NCI-H1694 (cell line): ENCODE data around the gene RXRB.

Experiments used
- DNase-seq: peaks from one replicate; lab custom pipeline; 2025; lab: John Stamatoyannopoulos, UW

The RXRB gene

GRCh38 chr6:33211666-33212422 is 11.4 kb upstream of the RXRB start:
- no peak for DNase-seq

DNA sequence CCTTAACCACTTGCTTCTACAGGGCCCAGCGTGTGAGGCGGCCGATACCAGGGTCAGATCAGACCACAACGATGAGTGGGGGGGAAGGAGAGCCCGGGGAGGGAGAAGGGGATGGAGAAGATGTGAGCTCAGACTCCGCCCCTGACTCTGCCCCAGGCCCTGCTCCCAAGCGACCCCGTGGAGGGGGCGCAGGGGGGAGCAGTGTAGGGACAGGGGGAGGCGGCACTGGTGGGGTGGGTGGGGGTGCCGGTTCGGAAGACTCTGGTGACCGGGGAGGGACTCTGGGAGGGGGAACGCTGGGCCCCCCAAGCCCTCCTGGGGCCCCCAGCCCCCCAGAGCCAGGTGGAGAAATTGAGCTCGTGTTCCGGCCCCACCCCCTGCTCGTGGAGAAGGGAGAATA is 10.7 kb upstream of the RXRB start:
- DNase-seq, result no peak

GRCh38 chr6:33209856-33210255 is 9.4 kb upstream of the RXRB start:
- DNase-seq, result no peak

GRCh38 chr6:33208091-33208967 is 7.9 kb upstream of the RXRB start, which contains the start of gene RING1:
Gene RING1 (plus strand): TSS chr6:33208500. CDS start chr6:33208823, 323 bp downstream.
- peak; percentile 18 for DNase-seq

DNA sequence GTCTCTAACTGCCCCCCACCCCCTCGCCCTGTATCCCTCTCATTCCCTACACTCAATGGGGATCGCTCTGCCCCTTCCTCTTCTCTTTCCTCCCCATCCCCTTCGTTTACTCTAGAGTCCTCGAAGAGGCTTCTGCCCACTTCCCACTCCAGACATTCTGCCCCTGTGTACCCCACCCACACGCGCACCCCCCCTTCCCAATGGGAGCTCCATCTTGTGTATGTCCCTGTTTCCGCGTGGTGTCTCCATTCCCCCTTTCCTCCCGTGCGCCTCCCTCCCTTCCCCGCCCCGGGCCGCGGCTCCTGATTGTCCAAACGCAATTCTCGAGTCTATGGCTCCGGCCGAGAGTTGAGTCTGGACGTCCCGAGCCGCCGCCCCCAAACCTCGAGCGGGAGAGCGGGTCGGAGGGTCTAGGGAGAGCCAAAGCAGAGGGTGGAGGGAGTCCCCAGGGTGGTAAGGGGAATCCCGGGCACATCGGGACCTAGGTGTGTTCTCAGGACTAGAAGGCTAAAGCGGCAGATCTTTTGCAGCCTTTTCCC is 7.2 kb upstream of the RXRB start:
- no peak for DNase-seq

GRCh38 chr6:33206864-33207551 is 6.5 kb upstream of the RXRB start:
- no peak for DNase-seq

DNA sequence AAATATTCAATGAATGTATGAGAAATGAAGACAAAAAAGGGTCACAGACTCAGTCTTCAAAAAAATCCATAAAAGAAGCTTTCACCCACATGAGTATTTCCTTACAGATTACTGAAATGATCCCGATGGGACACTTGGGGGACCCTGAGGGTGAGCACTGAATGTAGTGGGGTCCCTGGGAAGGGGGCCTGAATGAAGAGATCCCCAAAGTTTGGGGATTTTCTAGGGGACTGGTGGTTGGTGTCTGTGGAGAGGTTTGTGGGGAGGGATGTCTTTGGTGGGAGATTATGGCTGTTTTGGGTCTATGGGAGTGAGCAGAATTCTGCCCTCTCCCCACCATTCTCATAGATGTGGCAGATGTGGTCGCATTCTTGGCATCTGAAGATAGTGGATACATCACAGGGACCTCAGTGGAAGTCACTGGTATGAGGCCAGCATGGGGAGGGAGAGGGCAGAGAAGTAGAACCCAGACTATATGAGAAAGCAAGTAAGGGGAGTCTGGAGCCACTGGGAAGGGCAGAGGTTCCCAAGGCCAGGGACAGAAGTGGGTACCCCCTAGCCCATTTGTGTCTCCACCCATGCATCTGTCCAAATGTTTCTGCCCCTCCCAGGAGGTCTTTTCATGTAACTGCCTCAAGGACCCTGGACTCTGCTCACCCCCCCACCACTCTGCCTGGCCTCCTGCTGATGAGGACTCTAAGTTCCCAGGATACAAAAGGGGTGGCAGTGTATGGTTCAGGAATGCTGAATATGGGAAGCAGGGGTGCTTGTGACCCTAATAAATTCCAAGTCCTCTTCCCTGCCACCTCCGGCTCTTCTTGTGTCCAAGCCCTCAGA is 5.8 kb upstream of the RXRB start:
- DNase-seq, result no peak

GRCh38 chr6:33205191-33206026 is 4.9 kb upstream of the RXRB start:
- no peak for DNase-seq

DNA sequence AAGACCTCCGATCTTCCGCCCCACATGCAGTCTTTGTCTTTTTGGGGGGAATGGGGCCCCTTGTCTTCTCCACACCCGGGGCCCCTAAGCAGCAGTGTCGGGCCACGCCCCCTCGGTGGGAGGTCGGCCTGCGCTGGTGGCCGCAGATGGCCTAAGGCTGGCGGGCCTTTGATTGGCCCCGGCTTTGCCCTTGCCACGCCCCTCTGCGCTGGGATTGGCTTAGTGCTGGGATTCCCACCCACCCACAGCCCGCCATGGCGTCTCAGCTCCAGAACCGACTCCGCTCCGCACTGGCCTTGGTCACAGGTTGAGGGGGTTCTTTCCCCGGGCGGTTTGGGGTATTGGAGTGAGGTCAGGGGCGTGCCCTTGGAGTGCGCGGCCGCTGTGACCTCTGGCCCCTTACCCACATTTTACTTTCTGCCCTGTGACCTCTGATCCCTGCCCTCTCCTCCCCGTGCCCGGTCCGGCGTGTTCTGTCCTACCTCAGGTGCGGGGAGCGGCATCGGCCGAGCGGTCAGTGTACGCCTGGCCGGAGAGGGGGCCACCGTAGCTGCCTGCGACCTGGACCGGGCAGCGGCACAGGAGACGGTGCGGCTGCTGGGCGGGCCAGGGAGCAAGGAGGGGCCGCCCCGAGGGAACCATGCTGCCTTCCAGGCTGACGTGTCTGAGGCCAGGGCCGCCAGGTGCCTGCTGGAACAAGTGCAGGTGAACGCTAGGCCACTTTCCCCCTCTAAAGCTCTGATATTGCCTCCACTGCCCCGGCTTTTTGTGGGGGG is 4.1 kb upstream of the RXRB start, which contains the start of gene HSD17B8:
Gene HSD17B8 (plus strand): TSS at position 241 of the 776 bp plus-strand sequence. CDS start 14 bp downstream, at position 255.
- peak; percentile 83 for DNase-seq

DNA sequence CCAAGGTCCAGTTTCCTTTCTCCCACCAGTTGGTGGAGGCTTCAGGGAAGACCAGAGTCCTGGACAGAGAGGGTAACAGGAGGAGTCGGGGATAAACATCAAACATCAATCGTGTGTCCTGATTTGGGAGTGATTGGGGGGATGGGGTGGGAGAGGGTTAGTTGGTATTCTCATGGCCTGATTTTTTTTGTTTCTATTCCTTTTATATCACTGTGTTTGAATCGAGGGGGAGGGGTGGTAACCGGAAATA is 3.6 kb upstream of the RXRB start:
- DNase-seq, result no peak

DNA sequence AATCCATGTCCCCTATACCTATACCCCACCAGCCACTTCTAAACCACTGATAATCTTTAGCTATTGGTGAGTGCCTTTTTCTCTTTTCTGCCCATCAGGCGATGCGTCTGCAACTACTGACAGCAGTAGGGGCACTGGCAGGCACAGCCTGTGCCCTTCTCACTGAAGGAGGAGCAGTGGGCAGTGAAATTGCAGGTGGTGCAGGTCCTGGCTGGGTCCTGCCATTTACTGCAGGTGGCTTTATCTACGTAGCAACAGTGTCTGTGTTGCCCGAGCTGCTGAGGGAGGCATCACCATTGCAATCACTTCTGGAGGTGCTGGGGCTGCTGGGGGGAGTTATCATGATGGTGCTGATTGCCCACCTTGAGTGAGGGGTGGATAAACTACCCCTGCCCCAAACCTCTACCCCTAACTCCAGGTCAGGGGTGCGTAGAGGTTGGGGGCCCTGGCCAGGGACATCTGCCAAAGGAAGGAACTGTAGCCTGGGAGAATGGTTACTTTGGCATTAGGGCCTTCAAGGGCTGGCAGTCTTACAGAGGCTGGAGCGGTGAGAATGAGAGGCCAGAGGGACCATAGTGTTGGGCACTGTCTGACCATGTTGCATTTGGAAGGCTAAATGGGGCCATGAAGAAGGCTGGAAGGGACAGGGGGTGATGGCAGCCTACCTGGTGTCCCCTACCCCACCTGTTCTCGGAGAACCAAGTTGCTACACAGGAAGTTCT is 3.1 kb upstream of the RXRB start:
- no peak for DNase-seq

- no peak for DNase-seq
Measured at GRCh38 chr6:33202799-33203198, 2.3 kb upstream of the RXRB start.

- DNase-seq, result no peak
Measured at GRCh38 chr6:33201935-33202334, 1.5 kb upstream of the RXRB start.

DNA sequence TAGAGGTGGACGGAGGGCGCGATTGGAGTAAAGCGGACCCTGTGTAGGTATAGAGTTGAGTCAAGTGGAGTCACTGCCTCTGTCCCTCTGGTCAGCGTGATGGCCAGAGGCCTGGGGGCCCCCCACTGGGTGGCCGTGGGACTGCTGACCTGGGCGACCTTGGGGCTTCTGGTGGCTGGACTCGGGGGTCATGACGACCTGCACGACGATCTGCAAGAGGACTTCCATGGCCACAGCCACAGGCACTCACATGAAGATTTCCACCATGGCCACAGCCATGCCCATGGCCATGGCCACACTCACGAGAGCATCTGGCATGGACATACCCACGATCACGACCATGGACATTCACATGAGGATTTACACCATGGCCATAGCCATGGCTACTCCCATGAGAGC is 681 bp upstream of the RXRB start:
- no peak for DNase-seq

DNA sequence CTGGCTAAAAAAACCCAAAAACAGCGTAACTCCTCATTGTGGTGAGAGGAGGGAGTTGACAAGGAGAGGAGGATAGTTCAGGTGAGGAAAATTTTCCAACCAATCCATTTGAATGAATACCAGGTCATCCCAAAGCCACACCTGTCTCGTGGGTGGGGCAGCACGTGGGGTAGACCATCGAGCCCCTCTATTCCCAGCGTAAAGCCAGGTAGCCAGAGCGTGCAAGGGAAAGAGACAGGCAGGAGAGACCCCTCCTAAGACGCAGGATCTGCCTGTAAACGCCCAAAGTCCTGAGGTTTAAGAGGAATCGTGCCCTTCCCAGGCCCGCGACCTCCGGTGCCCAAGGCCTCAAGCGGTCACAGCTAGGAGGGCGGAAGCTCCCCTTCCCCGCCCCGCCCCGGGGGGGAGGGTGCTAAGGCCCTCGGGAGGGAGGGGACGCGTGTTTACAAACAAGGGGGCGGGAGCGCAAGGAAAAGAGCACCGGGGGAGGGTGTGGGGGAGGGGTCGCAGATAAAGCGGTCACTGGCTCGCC is 712 bp downstream of the RXRB start:
- DNase-seq, result no peak

- DNase-seq, result no peak
Measured at GRCh38 chr6:33198853-33199436, 1.5 kb downstream of the RXRB start.

DNA sequence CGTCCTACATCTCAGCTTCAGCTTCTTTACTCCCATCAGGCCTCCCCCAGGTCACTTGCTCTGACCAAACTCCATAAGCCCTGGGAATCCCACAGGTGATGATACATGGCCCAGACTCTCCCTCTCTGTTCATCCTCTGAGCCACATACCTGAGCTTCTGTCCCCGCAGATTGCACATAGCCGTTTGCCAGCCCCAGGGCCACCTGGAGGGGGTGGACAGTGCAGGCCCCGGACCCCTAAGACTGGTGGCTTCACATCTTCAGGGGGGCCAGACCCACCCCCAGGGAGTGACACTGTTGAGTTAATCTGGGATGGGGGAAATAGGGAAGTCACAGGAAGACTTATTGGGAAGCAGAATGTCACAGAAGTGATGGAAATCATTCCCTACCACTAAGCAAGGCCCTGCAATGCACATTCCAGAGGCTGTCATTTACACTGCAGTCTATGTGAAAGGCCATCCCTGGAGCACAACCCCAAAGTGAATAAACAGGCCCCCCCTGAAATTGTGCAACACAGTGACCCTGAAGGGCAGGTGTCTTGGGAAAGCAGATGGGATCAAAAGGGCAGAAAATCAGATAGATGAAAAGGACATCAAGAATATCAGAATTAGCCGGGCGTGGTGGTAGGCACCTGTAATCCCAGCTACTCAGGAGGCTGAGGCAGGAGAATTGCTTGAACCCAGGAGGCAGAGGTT is 2.2 kb downstream of the RXRB start:
- DNase-seq, result no peak
